GM21423 (cell line): ENCODE measurements around the gene PAPOLG.
A peak's percentile ranks its signal among the peaks of the same experiment; 100 is the strongest.

ENCODE experiments used
- ATAC-seq: cut with Tn5 transposase; IDR thresholded peaks from one replicate; pipeline ENCODE4 v1.9.1; 2021; ENCODE audit warnings: mild to moderate bottlenecking, moderate library complexity; ENCODE audit not compliant: unreplicated experiment

Gene PAPOLG

GRCh38 chr2:60756097-60757087 is at the start of gene PAPOLG:
TSS of gene PAPOLG (plus strand) at chr2:60756268. CDS start at chr2:60756479, 211 bp downstream.
- peak; percentile 97 for ATAC-seq

- ATAC-seq, result no peak
Observed at GRCh38 chr2:60707750-60708371, 48.2 kb upstream of the PAPOLG start.

- ATAC-seq, result no peak
Observed at GRCh38 chr2:60708630-60709320, 47.3 kb upstream of the PAPOLG start.

- ATAC-seq, result no peak
Observed at GRCh38 chr2:60710707-60711106, 45.4 kb upstream of the PAPOLG start.

- ATAC-seq, result no peak
Observed at GRCh38 chr2:60715561-60715960, 40.5 kb upstream of the PAPOLG start.

GRCh38 chr2:60717691-60718090 is 38.4 kb upstream of the PAPOLG start:
- no peak for ATAC-seq

GRCh38 chr2:60719331-60719730 is 36.7 kb upstream of the PAPOLG start:
- no peak for ATAC-seq

GRCh38 chr2:60725466-60725865 is 30.6 kb upstream of the PAPOLG start:
- ATAC-seq, result no peak

- ATAC-seq, result no peak
Observed at GRCh38 chr2:60728855-60729254, 27.2 kb upstream of the PAPOLG start.

GRCh38 chr2:60735496-60736250 is 20.4 kb upstream of the PAPOLG start:
- ATAC-seq, result no peak

- ATAC-seq, result no peak
Observed at GRCh38 chr2:60738679-60739078, 17.4 kb upstream of the PAPOLG start.

- ATAC-seq, result no peak
Observed at GRCh38 chr2:60739156-60739555, 16.9 kb upstream of the PAPOLG start.

GRCh38 chr2:60741576-60741975 is 14.5 kb upstream of the PAPOLG start:
- no peak for ATAC-seq

- no peak for ATAC-seq
Observed at GRCh38 chr2:60742419-60742818, 13.6 kb upstream of the PAPOLG start.

GRCh38 chr2:60745330-60745729 is 10.7 kb upstream of the PAPOLG start:
- ATAC-seq, result no peak

GRCh38 chr2:60745761-60746160 is 10.3 kb upstream of the PAPOLG start:
- ATAC-seq, result no peak

- no peak for ATAC-seq
Observed at GRCh38 chr2:60746318-60746717, 9.8 kb upstream of the PAPOLG start.

- ATAC-seq, result no peak
Observed at GRCh38 chr2:60759654-60760053, 3.6 kb downstream of the PAPOLG start.

- ATAC-seq, result no peak
Observed at GRCh38 chr2:60764736-60765534, 8.9 kb downstream of the PAPOLG start.

- ATAC-seq, result no peak
Observed at GRCh38 chr2:60766283-60766682, 10.2 kb downstream of the PAPOLG start.
